A549 (cell line): Measurements from ENCODE around the gene SGCA. TPM values are rescaled to one million over a fixed set of nuclear protein-coding genes. Genes with fewer than 3 reads are reported as not detected.

Experiments
- ATAC-seq, 2 experiments: fragments of 200-7000 bp in 1 of 2; fragments of >200 bp in 1 of 2; cut with Nextera tagmentation in 1 of 2; cut with Tn5 transposase in 1 of 2; 3 replicates each; pipeline versions ENCODE4 v1.8.0 to v1.9.1; 2018 to 2020; ENCODE audit warnings: mild to moderate bottlenecking in 1 of 2, moderate library complexity in 1 of 2
- CTCF ChIA-PET: fragments of 300-600 bp; sonication (Branson Sonifier 250); formaldehyde crosslinking; extraction: SDS; loops from one replicate; lab custom pipeline; 2021; ENCODE audit warnings: antibody characterized with exemption, inconsistent platforms; lab: Yijun Ruan, JAX
- POLR2A ChIA-PET: fragments of 350-600 bp; formaldehyde crosslinking; extraction: SDS; loops from one replicate; lab custom pipeline; 2021; ENCODE audit warnings: antibody characterized with exemption, inconsistent platforms; lab: Yijun Ruan, JAX
- DNase-seq, 2 experiments: peaks; one replicate each; pipeline versions ENCODE4 v3.0.0 to v3.0.0-alpha.2; 2011 to 2016; ENCODE audit warnings: low read depth in 1 of 2, low spot score in 1 of 2
- FAIRE-seq: peaks from 2 replicates; lab custom pipeline; 2011; peaks lifted over from hg19 to GRCh38; lab: Jason Lieb, UNC
- H3K27ac ChIP-seq, 2 experiments: fragments of >200 bp; sonication (Bioruptor Twin); formaldehyde crosslinking; 3 replicates each; pipeline ENCODE4 v1.5.1; 2016 to 2017
- H3K4me1 ChIP-seq: fragments of >200 bp; sonication (Bioruptor Twin); formaldehyde crosslinking; 3 replicates; pipeline ENCODE4 v1.6.1; 2016
- H3K4me2 ChIP-seq: fragments of >200 bp; sonication (Bioruptor Twin); formaldehyde crosslinking; 3 replicates; pipeline ENCODE4 v1.6.1; 2016
- H3K4me3 ChIP-seq: fragments of >200 bp; sonication (Bioruptor Twin); formaldehyde crosslinking; 3 replicates; pipeline ENCODE4 v1.5.1; 2016
- H3K9me3 ChIP-seq: fragments of >200 bp; sonication (Bioruptor Twin); formaldehyde crosslinking; 3 replicates; pipeline ENCODE4 v1.6.1; 2016
- ATOH8 ChIP-seq: fragments of 250-450 bp; sonication (Bioruptor Pico); IDR thresholded peaks from 2 replicates; pipeline ENCODE4 v1.5.0; 2020; ENCODE audit warnings: low read depth, mild to moderate bottlenecking, moderate library complexity
- BCL3 ChIP-seq: fragments of >200 bp; sonication (Bioruptor Twin); formaldehyde crosslinking; IDR thresholded peaks from 3 replicates; pipeline ENCODE4 v1.6.1; 2016
- CBX2 ChIP-seq: fragments of 200-600 bp; sonication (generic); IDR thresholded peaks from 2 replicates; pipeline ENCODE4 v1.6.1; 2016; ENCODE audit warnings: low read depth, mild to moderate bottlenecking, borderline replicate concordance
- CBX8 ChIP-seq: fragments of 200-600 bp; sonication (generic); IDR thresholded peaks from 2 replicates; pipeline ENCODE4 v1.6.1; 2016
- EHF ChIP-seq: fragments of 250-450 bp; sonication (Bioruptor Pico); IDR thresholded peaks from 2 replicates; pipeline ENCODE4 v1.5.0; 2020; ENCODE audit warnings: mild to moderate bottlenecking
- ELK1 ChIP-seq: fragments of 150-350 bp; IDR thresholded peaks from 2 replicates; pipeline ENCODE4 v1.6.1; 2014; ENCODE audit warnings: low read depth, mild to moderate bottlenecking, low read length
- FOSB ChIP-seq: fragments of 250-450 bp; sonication (Bioruptor Pico); IDR thresholded peaks from 2 replicates; pipeline ENCODE4 v1.5.0; 2020; ENCODE audit warnings: mild to moderate bottlenecking, moderate library complexity
- FOSL2 ChIP-seq, 2 experiments: fragments of 450-650 bp in 1 of 2; fragments of >200 bp in 1 of 2; sonication (Bioruptor Twin) in 1 of 2; formaldehyde crosslinking; IDR thresholded peaks; 2 replicates each; pipeline versions ENCODE4 v1.5.0 to v1.6.1; 2016 to 2020; ENCODE audit warnings: mild to moderate bottlenecking in 1 of 2, moderate library complexity in 1 of 2
- HEYL ChIP-seq: fragments of 250-450 bp; sonication (Bioruptor Pico); IDR thresholded peaks from 2 replicates; pipeline ENCODE4 v1.8.0; 2021; ENCODE audit warnings: mild to moderate bottlenecking, moderate library complexity
- HOXB13 ChIP-seq: fragments of 250-450 bp; sonication (Bioruptor Pico); IDR thresholded peaks from 2 replicates; pipeline ENCODE4 v1.5.0; 2020; ENCODE audit warnings: low read depth, mild to moderate bottlenecking, moderate library complexity
- HOXB5 ChIP-seq: fragments of 250-450 bp; sonication (Bioruptor Pico); IDR thresholded peaks from 2 replicates; pipeline ENCODE4 v1.5.0; 2020; ENCODE audit warnings: mild to moderate bottlenecking, moderate library complexity
- JUN ChIP-seq, 2 experiments: fragments of >200 bp; sonication (Bioruptor Twin); formaldehyde crosslinking; IDR thresholded peaks; 2 replicates in 1 of 2; 3 replicates in 1 of 2; pipeline ENCODE4 v1.6.1; 2016 to 2017
- MAZ ChIP-seq: fragments of 150-350 bp; IDR thresholded peaks from 2 replicates; pipeline ENCODE4 v1.6.1; 2014; ENCODE audit warnings: antibody characterized with exemption, low read depth, low read length, borderline replicate concordance
- NFE2L2 ChIP-seq: fragments of 150-350 bp; conservative IDR thresholded peaks from 2 replicates; pipeline ENCODE4 v1.6.1; 2014; ENCODE audit warnings: low read length
- PHF8 ChIP-seq: fragments of 200-600 bp; sonication (generic); IDR thresholded peaks from 2 replicates; pipeline ENCODE4 v1.6.1; 2016; ENCODE audit warnings: low read depth, mild to moderate bottlenecking, antibody characterized with exemption, moderate library complexity, borderline replicate concordance
- POLR2A ChIP-seq: IDR thresholded peaks from 2 replicates; pipeline ENCODE4 v1.6.1; 2012; ENCODE audit warnings: mild to moderate bottlenecking, low read length
- POLR2AphosphoS2 ChIP-seq: conservative IDR thresholded peaks from 2 replicates; pipeline ENCODE4 v1.6.1; 2012; ENCODE audit warnings: low read length, improper control_type of control experiment, inconsistent platforms
- RAD21 ChIP-seq, 2 experiments: fragments of >200 bp in 1 of 2; sonication (Bioruptor Twin) in 1 of 2; formaldehyde crosslinking in 1 of 2; IDR thresholded peaks in 1 of 2; conservative IDR thresholded peaks in 1 of 2; 2 replicates in 1 of 2; 3 replicates in 1 of 2; pipeline ENCODE4 v1.6.1; 2012 to 2018; ENCODE audit warnings: inconsistent platforms in 1 of 2
- REST ChIP-seq: fragments of 200-600 bp; sonication (generic); IDR thresholded peaks from 2 replicates; pipeline ENCODE4 v1.6.1; 2016; ENCODE audit warnings: antibody characterized with exemption, mild to moderate bottlenecking, moderate library complexity
- RNF2 ChIP-seq: fragments of 200-600 bp; sonication (generic); IDR thresholded peaks from 2 replicates; pipeline ENCODE4 v1.6.1; 2016; ENCODE audit warnings: low read depth, mild to moderate bottlenecking, antibody characterized with exemption, moderate library complexity, borderline replicate concordance
- SREBF2 ChIP-seq: fragments of 450-650 bp; IDR thresholded peaks from 2 replicates; pipeline ENCODE4 v1.6.1; 2014; ENCODE audit warnings: mild to moderate bottlenecking, moderate library complexity
- TFCP2L1 ChIP-seq: fragments of 250-450 bp; sonication (Bioruptor Pico); IDR thresholded peaks from 2 replicates; pipeline ENCODE4 v1.5.0; 2021; ENCODE audit warnings: mild to moderate bottlenecking
- ZNF302 ChIP-seq: fragments of 250-450 bp; sonication (Bioruptor Pico); IDR thresholded peaks from 2 replicates; pipeline ENCODE4 v1.9.0; 2021; ENCODE audit warnings: inconsistent platforms, mild to moderate bottlenecking, moderate library complexity
- WGBS: methylation state at CpG from one replicate; pipeline ENCODE4 v1.1.6; 2017; ENCODE audit errors: missing lambda C conversion rate; 5-methylcytosine and 5-hydroxymethylcytosine counted together
- polyA plus RNA-seq, 4 experiments: library from polyadenylated mRNA; depleted of rRNA in 3 of 4; stranded (reverse); fragments of >200 nt; fragmentation: RNase III in 1 of 4; extraction: RNeasy Plus Mini Kit Qiagen cat#74134 plus additional on column Dnase treatment in 1 of 4; gene quantifications; 2 replicates in 3 of 4; 3 replicates in 1 of 4; pipeline ENCODE4 v1.2.3, GENCODE V29; 2011 to 2017

The SGCA gene
- polyA plus RNA-seq, 2 of the 4 experiments (the other 2 are of a cell fraction): 0.44 to 3.4 TPM

GRCh38 chr17:50139185-50139783, 26.5 kb upstream of the SGCA start:
- FAIRE-seq (no peak), ATAC-seq (no peak), DNase-seq (no peak)
- CTCF ChIA-PET: interaction anchor here (0.8 to 60.2 kb wide), 16 partner anchors 8 to 339 kb away, joined by 3 to 1356 read pairs (median 15); partner anchors contain the start of genes COL1A1, PDK2, PPP1R9B and RSAD1
- H3K27ac ChIP-seq: no peak overlapping the region
- POLR2A ChIA-PET: interaction anchor here (0.6 to 1.8 kb wide), 3 partner anchors 10 to 144 kb away, joined by 3 to 10 read pairs (median 4); no protein-coding TSS in a partner anchor
- peaks cover 20% of the 10 kb centered on the region for H3K4me1 ChIP-seq
- TF ChIP-seq BCL3 (no peak), ATOH8 (CRISPR knock-in tag) (no peak), FOSB (CRISPR knock-in tag) (no peak), ZNF302 (no peak), POLR2A (no peak), EHF (no peak), CBX2 (no peak), POLR2AphosphoS2 (no peak), PHF8 (no peak), HOXB13 (CRISPR knock-in tag) (no peak), HEYL (CRISPR knock-in tag) (no peak), HOXB5 (CRISPR knock-in tag) (no peak)
- TF ChIP-seq, all 56 proteins: peak for 0
- Histone ChIP-seq H3K4me2 (no peak overlapping the region), H3K4me3 (no peak overlapping the region), H3K9me3 (no peaks in the 10 kb centered on the region)
- 87% methylated on average over 15 of the region's 15 CpGs for WGBS

GRCh38 chr17:50139950-50140885, 25.6 kb upstream of the SGCA start:
- CTCF ChIA-PET: interaction anchor here (0.6 to 60.2 kb wide), 17 partner anchors 8 to 256 kb away, joined by 3 to 1356 read pairs (median 10); partner anchors contain the start of genes COL1A1, PDK2, PPP1R9B and SAMD14
- FAIRE-seq: no peak
- Histone ChIP-seq H3K9me3 (no peaks in the 10 kb centered on the region), H3K27ac (no peak overlapping the region), H3K4me1 (peaks cover 18% of the 10 kb centered on the region), H3K4me3 (no peak overlapping the region), H3K4me2 (no peak overlapping the region)
- DNase-seq: peak; percentile 89 to 91
- WGBS: 58% methylated on average over 19 of the region's 19 CpGs
- POLR2A ChIA-PET: interaction anchor here (0.6 to 1.8 kb wide), 2 partner anchors 11 to 143 kb away, joined by 4 to 10 read pairs; no protein-coding TSS in a partner anchor
- ATAC-seq: peak; percentile 66 to 89
- TF ChIP-seq TFCP2L1 (no peak), ELK1 (no peak), BCL3 (no peak), EHF (no peak), REST (no peak), RNF2 (no peak), POLR2AphosphoS2 (no peak), RAD21 (conservative IDR thresholded peaks at IDR 0.05 in 1 of 2, IDR thresholded peaks at IDR 0.05 in 1 of 2) (peak; percentile 62 to 69; a peak in 4 of 5 replicates), HOXB13 (CRISPR knock-in tag) (no peak), CBX8 (no peak), ATOH8 (CRISPR knock-in tag) (no peak), MAZ (peak; percentile 80; the same call in 1 of the 2 replicates), SREBF2 (no peak), FOSL2 (IDR thresholded peaks at IDR 0.05) (no peak), FOSL2 (CRISPR knock-in tag; IDR thresholded peaks at IDR 0.05) (peak; percentile 45; the same call in 1 of the 2 replicates), NFE2L2 (no peak), JUN (IDR thresholded peaks at IDR 0.05) (peak in 1 of 2 experiments; percentile 46; a peak in 1 of 5 replicates)
